GM23248 (cell line): ENCODE measurements around the gene NRCAM. TPM values are rescaled to one million over a fixed set of nuclear protein-coding genes. Genes with fewer than 3 reads are reported as not detected.
A peak's percentile ranks its signal among the peaks of the same experiment; 100 is the strongest.

Source experiments
- DNase-seq: peaks from one replicate; pipeline ENCODE4 v3.0.0-alpha.2; 2015
- H2AFZ ChIP-seq: fragments of 200-600 bp; sonication (generic); 2 replicates; pipeline ENCODE4 v1.6.1; 2016; ENCODE audit warnings: antibody characterized with exemption
- H3F3A ChIP-seq: fragments of 200-600 bp; sonication (generic); 2 replicates; pipeline ENCODE4 v1.6.1; 2016; ENCODE audit warnings: mild to moderate bottlenecking, antibody characterized with exemption, mixed run types; ENCODE audit not compliant: insufficient read depth
- H3K27ac ChIP-seq: fragments of 200-600 bp; sonication (generic); 2 replicates; pipeline ENCODE4 v1.5.1; 2016; ENCODE audit warnings: mild to moderate bottlenecking
- H3K27me3 ChIP-seq: fragments of 200-600 bp; sonication (generic); replicated peaks from 2 replicates; pipeline ENCODE4 v1.6.1; 2016; ENCODE audit warnings: mild to moderate bottlenecking; ENCODE audit not compliant: insufficient read depth
- H3K36me3 ChIP-seq: fragments of 200-600 bp; sonication (generic); 2 replicates; pipeline ENCODE4 v1.6.1; 2016; ENCODE audit warnings: low read depth, mild to moderate bottlenecking
- H3K4me1 ChIP-seq: fragments of 200-600 bp; sonication (generic); 2 replicates; pipeline ENCODE4 v1.6.1; 2016; ENCODE audit warnings: mild to moderate bottlenecking; ENCODE audit not compliant: insufficient read depth
- H3K4me2 ChIP-seq: fragments of 200-600 bp; sonication (generic); one replicate; pipeline ENCODE4 v1.6.1; 2016; ENCODE audit warnings: mild to moderate bottlenecking; ENCODE audit not compliant: unreplicated experiment
- H3K4me3 ChIP-seq: fragments of 200-600 bp; sonication (generic); 2 replicates; pipeline ENCODE4 v1.5.1; 2016; ENCODE audit warnings: mild to moderate bottlenecking
- H3K79me2 ChIP-seq: fragments of 200-600 bp; sonication (generic); 2 replicates; pipeline ENCODE4 v1.6.1; 2016; ENCODE audit warnings: mild to moderate bottlenecking; ENCODE audit not compliant: insufficient read depth
- H3K9ac ChIP-seq: fragments of 200-600 bp; sonication (generic); 2 replicates; pipeline ENCODE4 v1.6.1; 2016; ENCODE audit warnings: mild to moderate bottlenecking
- H3K9me2 ChIP-seq: fragments of 200-600 bp; sonication (generic); 2 replicates; pipeline ENCODE4 v1.6.1; 2016; ENCODE audit warnings: mixed run types, mild to moderate bottlenecking, moderate library complexity; ENCODE audit not compliant: insufficient read depth
- H3K9me3 ChIP-seq: fragments of 200-600 bp; sonication (generic); one replicate; pipeline ENCODE4 v1.6.1; 2017; ENCODE audit warnings: low read depth
- H4K20me1 ChIP-seq: fragments of 200-600 bp; sonication (generic); 2 replicates; pipeline ENCODE4 v1.6.0; 2016; ENCODE audit not compliant: insufficient read depth
- EZH2 ChIP-seq: fragments of 200-600 bp; sonication (generic); IDR thresholded peaks from 2 replicates; pipeline ENCODE4 v1.6.1; 2018; ENCODE audit warnings: antibody characterized with exemption, mild to moderate bottlenecking; ENCODE audit not compliant: insufficient read depth, poor library complexity, severe bottlenecking
- EZH2phosphoT487 ChIP-seq: fragments of 200-600 bp; sonication (generic); IDR thresholded peaks from 2 replicates; pipeline ENCODE4 v1.6.1; 2018; ENCODE audit warnings: antibody characterized with exemption, moderate library complexity, mild to moderate bottlenecking, low read depth; ENCODE audit not compliant: insufficient read depth
- whole genome bisulfite sequencing, 2 experiments: methylation state at CpG; one replicate each; pipeline ENCODE4 v1.1.6; 2015 to 2017; ENCODE audit warnings: low lambda C conversion rate in 2 of 2, low coverage in 1 of 2; ENCODE audit errors: missing lambda C conversion rate in 2 of 2; 5-methylcytosine and 5-hydroxymethylcytosine counted together
- in situ Hi-C: fragments of 300-500 bp; cut with MboI; formaldehyde crosslinking; loops from 2 replicates; pipeline ENCODE4 v1.15.0; 2020
- polyA plus RNA-seq: library from polyadenylated mRNA; unstranded; fragments of >200 nt; fragmentation: Nextera tagmentation; extraction: Ambion mirVana; gene quantifications from 2 replicates; pipeline ENCODE4 v1.2.1, GENCODE V29; 2016
- total RNA-seq: library from RNA; depleted of rRNA; stranded (reverse); fragments of >200 nt; shearing (Covaris generic); gene quantifications from 2 replicates; pipeline ENCODE4 v1.2.3, GENCODE V29; 2014

Gene NRCAM
- total and polyA plus RNA-seq, 2 experiments from 2014 or later: 5.1 to 7.0 TPM

GRCh38 chr7:108330227-108330626 lies 126.0 kb downstream of the NRCAM start:
- no peak for TF ChIP-seq EZH2phosphoT487
- TF ChIP-seq EZH2: no peak

GRCh38 chr7:108329514-108329913 lies 126.7 kb downstream of the NRCAM start:
- no peak for DNase-seq
- no peak overlapping the region for H3K4me2 ChIP-seq
- H3K27ac ChIP-seq: no peak overlapping the region
- H3K4me3 ChIP-seq: no peak overlapping the region
- H3K9me2 ChIP-seq: no peaks in the 10 kb centered on the region
- in situ Hi-C loops: no loop called here
- H3K27me3 ChIP-seq: no peaks in the 10 kb centered on the region
- H3K9me3 ChIP-seq: no peaks in the 10 kb centered on the region
- no peak overlapping the region for H3K9ac ChIP-seq
- H3F3A ChIP-seq: no peaks in the 10 kb centered on the region
- H2AFZ ChIP-seq: no peak overlapping the region
- H3K4me1 ChIP-seq: no peaks in the 10 kb centered on the region
- no peaks in the 10 kb centered on the region for H4K20me1 ChIP-seq
- TF ChIP-seq EZH2phosphoT487: no peak
- no peak for TF ChIP-seq EZH2
- 97 to 98% methylated on average over 2 of the region's 2 CpGs for WGBS, 2 experiments
- H3K79me2 ChIP-seq: no peaks in the 10 kb centered on the region
- H3K36me3 ChIP-seq: no peaks in the 10 kb centered on the region

More at GRCh38 chr7:108330227-108330626, 126.0 kb downstream of the NRCAM start:
- no peak overlapping the region for H3K4me2 ChIP-seq
- H3K27ac ChIP-seq: no peak overlapping the region
- H3K9ac ChIP-seq: no peak overlapping the region
- DNase-seq: no peak
- H2AFZ ChIP-seq: no peak overlapping the region
- no peak overlapping the region for H3K4me3 ChIP-seq
- H3K9me2 ChIP-seq: no peaks in the 10 kb centered on the region
- no peaks in the 10 kb centered on the region for H3K36me3 ChIP-seq
- no peaks in the 10 kb centered on the region for H4K20me1 ChIP-seq
- no peaks in the 10 kb centered on the region for H3K4me1 ChIP-seq
- H3K27me3 ChIP-seq: no peaks in the 10 kb centered on the region
- no peaks in the 10 kb centered on the region for H3K79me2 ChIP-seq
- no peaks in the 10 kb centered on the region for H3K9me3 ChIP-seq
- in situ Hi-C loops: no loop called here
- WGBS, 2 experiments: 86 to 87% methylated on average over 6 of the region's 6 CpGs
- no peaks in the 10 kb centered on the region for H3F3A ChIP-seq

DNA sequence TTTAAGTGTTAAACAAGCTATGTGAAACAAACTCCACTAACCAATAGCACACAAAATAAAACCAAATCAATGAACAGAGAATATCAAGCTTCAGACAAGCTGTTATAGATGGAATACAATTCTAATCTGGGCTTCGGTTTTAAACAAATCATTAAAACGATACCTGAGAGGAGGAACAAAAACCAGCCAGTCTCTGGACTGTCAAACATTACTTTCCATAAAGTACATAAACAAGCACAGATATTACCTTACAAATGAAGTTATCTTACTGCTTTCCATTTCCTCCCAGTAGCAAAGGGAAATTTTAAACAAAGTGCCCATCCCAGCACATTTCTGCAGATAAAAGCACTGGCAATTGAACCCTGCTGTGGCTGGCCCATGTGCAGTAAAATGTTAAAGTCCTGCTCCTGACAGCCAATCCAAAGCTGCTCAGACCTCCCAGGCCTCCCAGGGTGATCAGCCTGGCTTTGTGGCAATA lies 128.0 kb downstream of the NRCAM start:
- in situ Hi-C loops: no loop called here
- Histone ChIP-seq H3K27ac (no peak overlapping the region), H3K9me2 (no peaks in the 10 kb centered on the region), H3K9me3 (no peaks in the 10 kb centered on the region), H3K4me2 (no peak overlapping the region), H3K4me1 (no peaks in the 10 kb centered on the region), H3K9ac (no peak overlapping the region), H4K20me1 (no peaks in the 10 kb centered on the region), H3F3A (no peaks in the 10 kb centered on the region), H3K79me2 (no peaks in the 10 kb centered on the region), H3K36me3 (no peaks in the 10 kb centered on the region), H3K4me3 (0 out of 2 replicates have a peak overlapping the region, but pooled peaks have one; percentile 4), H2AFZ (peak overlapping the region; percentile 35; the same call in 1 of the 2 replicates), H3K27me3 (no peaks in the 10 kb centered on the region)
- no peak for TF ChIP-seq EZH2phosphoT487
- TF ChIP-seq EZH2: no peak
- WGBS, 2 experiments: 34 to 43% methylated on average over 2 of the region's 2 CpGs
- DNase-seq: no peak

DNA sequence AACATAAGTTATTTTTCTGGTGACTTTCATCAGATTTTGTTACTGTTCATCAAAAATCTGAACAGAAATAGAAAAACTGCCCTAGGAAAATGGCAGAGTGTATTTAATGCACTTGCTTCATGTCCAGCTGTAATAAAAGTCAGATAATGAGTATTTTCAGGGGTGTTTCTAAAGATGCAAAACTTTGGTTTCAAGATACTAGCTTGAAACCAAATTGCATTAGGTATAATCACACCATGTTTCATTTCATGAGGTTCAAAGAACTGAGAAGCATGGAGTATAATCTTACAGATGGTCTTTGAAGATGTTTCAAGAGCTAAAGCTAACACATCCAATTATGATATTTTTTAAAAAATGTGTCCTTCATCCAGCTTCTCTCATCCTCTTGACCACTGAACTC lies 128.9 kb downstream of the NRCAM start:
- H3K4me3 ChIP-seq: no peak overlapping the region
- no peaks in the 10 kb centered on the region for H3K4me1 ChIP-seq
- no peaks in the 10 kb centered on the region for H3K27me3 ChIP-seq
- H2AFZ ChIP-seq: peak overlapping the region; percentile 35; the same call in 1 of the 2 replicates
- H3K9me3 ChIP-seq: no peaks in the 10 kb centered on the region
- TF ChIP-seq EZH2phosphoT487 (no peak), EZH2 (no peak)
- H3F3A ChIP-seq: no peaks in the 10 kb centered on the region
- no peak overlapping the region for H3K4me2 ChIP-seq
- no peak for DNase-seq
- in situ Hi-C loops: no loop called here
- no peak overlapping the region for H3K27ac ChIP-seq
- H3K79me2 ChIP-seq: no peaks in the 10 kb centered on the region
- no peak overlapping the region for H3K9ac ChIP-seq
- no peaks in the 10 kb centered on the region for H3K36me3 ChIP-seq
- H3K9me2 ChIP-seq: no peaks in the 10 kb centered on the region
- no peaks in the 10 kb centered on the region for H4K20me1 ChIP-seq

GRCh38 chr7:108326938-108327337 lies 129.3 kb downstream of the NRCAM start:
- H3K27ac ChIP-seq: no peak overlapping the region
- no peaks in the 10 kb centered on the region for H3K9me2 ChIP-seq
- WGBS, 2 experiments: 68 to 70% methylated on average over 2 of the region's 2 CpGs
- no peak overlapping the region for H3K9ac ChIP-seq
- no peak overlapping the region for H2AFZ ChIP-seq
- in situ Hi-C loops: no loop called here
- H4K20me1 ChIP-seq: no peaks in the 10 kb centered on the region
- DNase-seq: no peak
- no peaks in the 10 kb centered on the region for H3K79me2 ChIP-seq
- TF ChIP-seq EZH2 (no peak), EZH2phosphoT487 (no peak)
- no peaks in the 10 kb centered on the region for H3K9me3 ChIP-seq
- no peak overlapping the region for H3K4me2 ChIP-seq
- H3K36me3 ChIP-seq: no peaks in the 10 kb centered on the region
- no peaks in the 10 kb centered on the region for H3F3A ChIP-seq
- no peak overlapping the region for H3K4me3 ChIP-seq
- H3K27me3 ChIP-seq: no peaks in the 10 kb centered on the region
- no peaks in the 10 kb centered on the region for H3K4me1 ChIP-seq
